NCI-H1092 (cell line): ENCODE measurements around the gene APOBEC3B.
"Not testable (repeated sequence)": the region's sequence is repeated elsewhere in the genome, so short reads cannot be mapped to it uniquely, and the experiment has no call there.

Source experiments
- DNase-seq: peaks from one replicate; lab custom pipeline; 2025; lab: John Stamatoyannopoulos, UW

The APOBEC3B gene

GRCh38 chr22:39031434-39032295 lies 49.5 kb downstream of the APOBEC3B start:
- not testable (repeated sequence) for DNase-seq

DNA sequence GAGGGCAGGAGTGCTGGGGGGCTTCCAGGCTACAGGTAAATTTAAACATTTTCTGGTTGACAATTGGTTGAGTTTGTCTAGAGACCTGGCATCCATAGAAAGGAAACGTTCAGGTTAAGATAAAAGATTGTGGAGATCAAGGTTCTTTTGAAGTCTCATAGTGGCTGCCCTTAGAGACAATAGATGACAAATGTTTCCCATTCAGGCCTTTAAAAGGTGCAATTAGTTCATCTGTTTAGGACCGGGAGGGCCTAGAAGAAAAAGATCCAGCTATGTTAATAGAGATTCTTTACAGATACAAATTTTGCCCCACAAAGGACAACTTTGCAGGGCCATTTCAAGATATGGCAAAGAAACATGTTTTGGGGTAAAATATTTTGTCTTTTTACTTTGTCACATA lies 54.9 kb downstream of the APOBEC3B start:
- not testable (repeated sequence) for DNase-seq

DNA sequence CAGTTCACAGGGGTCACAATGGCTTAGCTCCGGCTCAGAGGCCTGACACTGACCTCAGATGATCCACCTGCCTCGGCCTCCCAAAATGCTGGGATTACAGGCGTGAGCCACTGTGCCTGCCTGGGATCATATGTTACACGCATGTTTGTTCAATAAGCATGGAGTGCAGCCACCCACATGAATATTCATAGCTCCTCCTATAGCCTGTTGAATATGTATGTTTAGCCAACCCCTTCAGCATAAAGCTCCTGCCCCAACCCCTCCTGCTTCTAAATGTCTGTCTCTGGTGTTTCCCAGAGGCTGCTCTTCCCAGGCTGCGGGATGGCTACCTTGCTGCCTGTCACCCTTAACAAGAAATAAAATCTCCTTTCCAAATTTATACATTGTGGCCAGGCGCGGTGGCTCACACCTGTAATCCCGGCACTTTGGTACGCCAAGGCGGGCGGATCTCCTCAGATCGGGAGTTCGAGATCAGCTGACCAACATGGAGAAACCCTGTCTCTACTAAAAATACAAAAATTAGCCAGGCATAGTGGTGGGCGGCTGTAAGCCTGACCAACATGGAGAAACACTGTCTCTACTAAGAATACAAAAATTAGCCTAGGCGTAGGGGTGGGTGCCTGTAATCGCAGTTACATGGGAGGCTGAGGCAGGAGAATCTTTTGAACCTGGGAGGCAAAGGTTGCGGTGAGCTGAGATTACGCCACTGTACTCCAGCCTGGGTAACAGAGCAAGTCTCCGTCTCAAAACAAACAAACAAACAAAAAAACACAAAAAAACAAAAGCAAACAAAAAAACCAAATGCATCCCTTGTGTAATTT lies 57.4 kb downstream of the APOBEC3B start:
- no peak for DNase-seq

- not testable (repeated sequence) for DNase-seq
Observed at GRCh38 chr22:39040155-39040537, 58.0 kb downstream of the APOBEC3B start.

DNA sequence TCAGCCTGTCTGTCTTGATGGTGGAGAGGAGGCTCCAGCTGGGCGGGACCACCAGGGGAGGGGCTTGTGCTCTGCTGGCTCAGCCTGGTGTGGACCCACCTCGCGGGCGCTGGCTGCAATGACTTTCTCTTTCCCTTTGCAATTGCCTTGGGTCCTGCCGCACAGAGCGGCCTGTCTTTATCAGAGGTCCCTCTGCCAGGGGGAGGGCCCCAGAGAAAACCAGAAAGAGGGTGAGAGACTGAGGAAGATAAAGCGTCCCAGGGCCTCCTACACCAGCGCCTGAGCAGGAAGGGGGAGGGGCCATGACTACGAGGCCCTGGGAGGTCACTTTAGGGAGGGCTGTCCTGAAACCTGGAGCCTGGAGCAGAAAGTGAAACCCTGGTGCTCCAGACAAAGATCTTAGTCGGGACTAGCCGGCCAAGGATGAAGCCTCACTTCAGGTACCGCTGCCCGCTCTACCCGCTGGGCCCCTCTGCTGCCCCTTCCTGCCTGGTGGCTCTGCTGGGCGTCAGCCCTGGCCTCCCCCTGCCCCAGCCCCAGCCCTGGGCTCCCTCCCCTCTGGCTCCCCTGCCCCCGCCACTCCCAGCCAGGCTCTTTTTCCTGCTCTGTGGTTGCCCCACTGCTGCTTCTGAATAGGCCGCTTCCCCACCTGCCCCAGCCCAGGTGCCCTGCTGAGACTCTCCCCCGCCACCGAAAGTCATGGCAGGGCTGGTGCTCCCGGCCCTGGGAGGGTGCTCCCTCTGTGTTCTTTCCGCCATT lies 58.6 kb downstream of the APOBEC3B start, which contains the start of gene APOBEC3F:
Gene APOBEC3F, plus strand, starts transcription at position 327 of the 759 bp plus-strand sequence. Its CDS starts 97 bp downstream, at position 424.
- not testable (repeated sequence) for DNase-seq

- no peak for DNase-seq
Observed at GRCh38 chr22:39041908-39042307, 59.8 kb downstream of the APOBEC3B start.
